Suprapubic skin (tissue), 4 donors: ENCODE data around the gene ZNF621. TPM values are rescaled to one million over a fixed set of nuclear protein-coding genes. Genes with fewer than 3 reads are reported as not detected.

Experiments
- DNase-seq, 2 donors: peaks; one replicate each; pipeline ENCODE4 v3.0.0-alpha.2; 2019; ENCODE audit warnings: low spot score in 2 of 2
- H3K27ac ChIP-seq: fragments of 200-600 bp; sonication (generic); one replicate; pipeline ENCODE4 v1.5.1; 2019
- H3K27me3 ChIP-seq: fragments of 200-600 bp; sonication (generic); one replicate; pipeline ENCODE4 v1.5.1; 2019
- H3K36me3 ChIP-seq: fragments of 200-600 bp; sonication (generic); one replicate; pipeline ENCODE4 v1.5.1; 2019
- H3K4me1 ChIP-seq: fragments of 200-600 bp; sonication (generic); one replicate; pipeline ENCODE4 v1.5.1; 2019
- H3K4me3 ChIP-seq: fragments of 200-600 bp; sonication (generic); one replicate; pipeline ENCODE4 v1.5.1; 2019; ENCODE audit warnings: mild to moderate bottlenecking
- H3K9me3 ChIP-seq: fragments of 200-600 bp; sonication (generic); one replicate; pipeline ENCODE4 v1.5.1; 2019
- EP300 ChIP-seq: sonication (generic); formaldehyde crosslinking; IDR thresholded peaks from one replicate; pipeline ENCODE4 v1.6.1; 2017; ENCODE audit warnings: antibody characterized with exemption
- POLR2A ChIP-seq, 2 donors: fragments of 450-650 bp; IDR thresholded peaks; one replicate each; pipeline ENCODE4 v1.6.1; 2017; ENCODE audit warnings: antibody characterized with exemption in 2 of 2, mild to moderate bottlenecking in 2 of 2, moderate library complexity in 2 of 2
- POLR2AphosphoS5 ChIP-seq, 3 donors: sonication (generic); formaldehyde crosslinking; IDR thresholded peaks; one replicate each; pipeline ENCODE4 v1.6.1; 2017; ENCODE audit warnings: antibody characterized with exemption in 3 of 3
- WGBS: methylation state at CpG from one replicate; pipeline ENCODE4 v1.1.5; 2018; 5-methylcytosine and 5-hydroxymethylcytosine counted together
- total RNA-seq, 4 donors: library from RNA; depleted of rRNA; stranded (reverse); fragments of >200 nt; gene quantifications; one replicate each; pipeline ENCODE4 v1.1.0, GENCODE V29; 2016
- TF ChIP-seq, protein P1 (sequence below), 2 donors: fragments of 200-600 bp in 1 of 2; fragments of 450-650 bp in 1 of 2; sonication (generic) in 1 of 2; IDR thresholded peaks; one replicate each; pipeline ENCODE4 v1.5.1; 2016 to 2019; ENCODE audit warnings: antibody characterized with exemption in 2 of 2, mild to moderate bottlenecking in 1 of 2, moderate library complexity in 1 of 2

Gene ZNF621
- total RNA-seq, 4 donors from 2014 or later = 9.5 to 29.0 (median 14.6) TPM

DNA sequence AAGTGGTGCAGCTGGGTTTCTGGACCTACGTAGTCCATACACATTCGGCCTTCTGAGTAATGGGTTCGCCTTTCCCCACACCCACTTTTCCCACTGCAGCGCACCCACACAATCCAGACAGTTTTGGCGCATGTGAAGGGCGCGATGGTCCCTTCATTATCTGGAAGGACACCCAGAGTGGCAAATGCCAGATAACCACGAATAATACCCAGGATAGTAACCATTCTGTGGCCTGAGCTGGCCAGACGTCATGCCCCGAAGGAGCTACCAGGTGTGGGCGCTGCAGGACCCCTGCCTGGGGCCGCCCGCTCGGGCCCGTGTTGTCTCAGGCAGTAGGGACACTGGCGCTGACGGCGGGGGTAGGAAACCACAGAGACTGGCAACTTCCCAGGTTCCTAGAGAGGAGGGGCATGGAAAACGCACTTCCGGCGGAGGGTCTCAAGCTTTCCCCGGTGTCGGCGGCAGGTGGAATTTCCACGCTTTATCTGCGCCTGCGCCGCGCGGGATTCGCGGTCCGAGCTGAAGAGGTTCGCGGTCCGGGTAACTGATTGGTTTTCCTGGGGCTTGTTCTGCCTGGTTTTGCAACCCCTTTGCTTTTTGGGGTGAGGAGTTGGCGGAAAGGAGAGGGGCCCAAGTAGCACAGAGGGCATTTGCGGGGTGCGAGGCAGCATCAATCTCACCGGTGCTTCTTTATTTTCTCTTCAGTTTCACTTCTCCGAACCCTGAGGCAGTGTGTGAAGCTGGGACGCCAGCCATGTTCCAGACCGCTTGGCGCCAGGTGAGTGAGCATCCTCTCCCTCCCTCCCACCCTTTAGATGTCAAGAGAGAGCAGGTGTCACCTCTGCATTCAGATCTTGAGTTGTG is 18.9 kb upstream of the ZNF621 start, which contains the start of gene ZNF620:
Gene ZNF620, plus strand, starts transcription at position 441 of the 864 bp plus-strand sequence. Its CDS starts 314 bp downstream, at position 755.
- H3K9me3 ChIP-seq = no peaks in the 10 kb centered on the region
- WGBS = 12% methylated on average over 20 of the region's 44 CpGs
- DNase-seq = peak; percentile 81 to 82
- H3K4me3 ChIP-seq = peak within 1 kb of the TSS; percentile 62
- H3K4me1 ChIP-seq = peaks cover 18% of the 10 kb centered on the region
- H3K27ac ChIP-seq = peak within 1 kb of the TSS; percentile 68
- no peaks in the 10 kb centered on the region for H3K27me3 ChIP-seq
- H3K36me3 ChIP-seq = no peaks in the 10 kb centered on the region
- TF ChIP-seq, protein P1, sequence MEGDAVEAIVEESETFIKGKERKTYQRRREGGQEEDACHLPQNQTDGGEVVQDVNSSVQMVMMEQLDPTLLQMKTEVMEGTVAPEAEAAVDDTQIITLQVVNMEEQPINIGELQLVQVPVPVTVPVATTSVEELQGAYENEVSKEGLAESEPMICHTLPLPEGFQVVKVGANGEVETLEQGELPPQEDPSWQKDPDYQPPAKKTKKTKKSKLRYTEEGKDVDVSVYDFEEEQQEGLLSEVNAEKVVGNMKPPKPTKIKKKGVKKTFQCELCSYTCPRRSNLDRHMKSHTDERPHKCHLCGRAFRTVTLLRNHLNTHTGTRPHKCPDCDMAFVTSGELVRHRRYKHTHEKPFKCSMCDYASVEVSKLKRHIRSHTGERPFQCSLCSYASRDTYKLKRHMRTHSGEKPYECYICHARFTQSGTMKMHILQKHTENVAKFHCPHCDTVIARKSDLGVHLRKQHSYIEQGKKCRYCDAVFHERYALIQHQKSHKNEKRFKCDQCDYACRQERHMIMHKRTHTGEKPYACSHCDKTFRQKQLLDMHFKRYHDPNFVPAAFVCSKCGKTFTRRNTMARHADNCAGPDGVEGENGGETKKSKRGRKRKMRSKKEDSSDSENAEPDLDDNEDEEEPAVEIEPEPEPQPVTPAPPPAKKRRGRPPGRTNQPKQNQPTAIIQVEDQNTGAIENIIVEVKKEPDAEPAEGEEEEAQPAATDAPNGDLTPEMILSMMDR (IDR thresholded peaks at IDR 0.05) = peak in 1 of 2 donors; percentile 7
- TF ChIP-seq POLR2A (IDR thresholded peaks at IDR 0.05) (peak in 1 of 2 donors; percentile 23), POLR2AphosphoS5 (IDR thresholded peaks at IDR 0.05) (no peak), EP300 (no peak)

DNA sequence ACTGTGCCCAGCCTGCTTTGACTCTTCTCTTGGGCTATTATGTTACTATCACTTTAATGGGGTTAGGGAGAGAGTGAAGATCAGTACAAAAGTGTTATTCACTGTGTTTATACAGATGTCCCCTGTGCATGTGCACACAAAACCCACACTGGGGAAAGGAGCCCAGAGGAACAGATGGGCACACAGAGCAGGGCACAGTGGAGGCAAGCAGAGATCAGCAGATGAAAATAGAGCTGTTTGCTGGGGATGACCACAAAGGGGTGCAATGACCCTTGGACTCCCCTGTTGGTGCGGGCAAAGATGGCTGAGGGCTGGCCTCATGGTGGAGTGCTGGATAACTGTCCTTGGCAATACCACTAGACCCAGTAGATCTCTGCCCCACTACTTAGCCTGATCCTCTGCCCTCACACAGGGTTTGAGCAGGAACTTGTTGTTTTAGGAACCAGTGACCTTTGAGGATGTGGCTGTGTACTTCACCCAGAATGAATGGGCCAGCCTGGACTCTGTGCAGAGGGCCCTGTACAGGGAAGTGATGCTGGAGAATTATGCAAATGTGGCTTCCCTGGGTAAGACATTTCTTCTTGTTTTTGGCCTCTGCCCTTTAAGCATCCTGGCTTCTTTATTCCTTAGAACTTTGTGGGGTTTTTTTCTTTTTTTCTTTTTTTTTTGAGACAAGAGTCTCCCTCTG is 13.6 kb upstream of the ZNF621 start:
- Histone ChIP-seq H3K27ac (no peak overlapping the region), H3K27me3 (no peaks in the 10 kb centered on the region), H3K4me3 (no peak overlapping the region), H3K36me3 (peaks cover 11% of the 10 kb centered on the region), H3K4me1 (peaks cover 7% of the 10 kb centered on the region), H3K9me3 (no peaks in the 10 kb centered on the region)
- 100% methylated on average over 1 of the region's 1 CpG for WGBS
- TF ChIP-seq POLR2AphosphoS5 (IDR thresholded peaks at IDR 0.05) (no peak), EP300 (no peak), POLR2A (IDR thresholded peaks at IDR 0.05) (no peak)
- TF ChIP-seq, protein P1 (IDR thresholded peaks at IDR 0.05) = no peak
- no peak for DNase-seq

DNA sequence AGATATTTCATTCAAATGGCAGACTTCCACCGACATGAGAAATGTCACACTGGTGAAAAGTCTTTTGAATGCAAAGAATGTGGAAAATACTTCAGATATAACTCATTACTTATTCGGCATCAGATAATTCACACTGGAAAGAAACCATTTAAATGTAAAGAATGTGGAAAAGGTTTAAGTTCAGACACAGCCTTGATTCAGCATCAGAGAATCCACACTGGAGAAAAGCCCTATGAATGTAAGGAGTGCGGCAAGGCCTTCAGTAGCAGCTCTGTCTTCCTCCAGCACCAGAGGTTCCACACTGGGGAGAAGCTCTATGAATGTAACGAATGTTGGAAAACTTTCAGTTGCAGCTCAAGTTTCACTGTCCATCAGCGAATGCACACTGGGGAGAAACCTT is 8.6 kb upstream of the ZNF621 start:
- no peaks in the 10 kb centered on the region for H3K9me3 ChIP-seq
- no peaks in the 10 kb centered on the region for H3K4me1 ChIP-seq
- no peaks in the 10 kb centered on the region for H3K27me3 ChIP-seq
- WGBS = 86% methylated on average over 5 of the region's 5 CpGs
- H3K36me3 ChIP-seq = peaks cover 11% of the 10 kb centered on the region
- TF ChIP-seq EP300 = no peak
- no peak for TF ChIP-seq POLR2AphosphoS5 (IDR thresholded peaks at IDR 0.05)
- TF ChIP-seq, protein P1 (IDR thresholded peaks at IDR 0.05) = no peak
- no peak for TF ChIP-seq POLR2A (IDR thresholded peaks at IDR 0.05)
- H3K4me3 ChIP-seq = no peak overlapping the region
- no peak overlapping the region for H3K27ac ChIP-seq
- no peak for DNase-seq

DNA sequence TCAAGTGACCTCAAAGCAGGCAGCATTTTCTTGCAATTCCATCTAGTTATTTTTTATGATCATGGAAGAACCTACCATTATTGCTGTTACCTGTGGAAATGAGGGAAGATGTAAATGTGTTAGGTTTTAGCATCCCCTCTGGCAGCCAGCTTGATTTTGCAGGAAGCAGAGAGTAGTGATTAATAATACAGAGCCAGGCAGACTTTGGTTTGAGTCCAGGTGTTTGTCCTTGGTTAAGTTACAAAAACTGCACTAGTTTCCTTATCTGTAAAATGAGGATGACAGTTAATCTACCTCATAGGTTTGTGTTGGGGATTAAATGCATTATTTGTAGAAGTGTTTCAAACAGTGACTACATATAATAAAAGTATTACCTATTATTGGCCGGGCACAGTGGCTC is 6.7 kb upstream of the ZNF621 start:
- WGBS = 94% methylated on average over 1 of the region's 1 CpG
- Histone ChIP-seq H3K36me3 (peaks cover 6% of the 10 kb centered on the region), H3K9me3 (no peaks in the 10 kb centered on the region), H3K4me1 (no peaks in the 10 kb centered on the region), H3K4me3 (no peak overlapping the region), H3K27me3 (no peaks in the 10 kb centered on the region), H3K27ac (no peak overlapping the region)
- TF ChIP-seq, protein P1 (IDR thresholded peaks at IDR 0.05) = no peak
- TF ChIP-seq POLR2A (IDR thresholded peaks at IDR 0.05) = no peak
- no peak for TF ChIP-seq EP300
- no peak for TF ChIP-seq POLR2AphosphoS5 (IDR thresholded peaks at IDR 0.05)
- DNase-seq = no peak

DNA sequence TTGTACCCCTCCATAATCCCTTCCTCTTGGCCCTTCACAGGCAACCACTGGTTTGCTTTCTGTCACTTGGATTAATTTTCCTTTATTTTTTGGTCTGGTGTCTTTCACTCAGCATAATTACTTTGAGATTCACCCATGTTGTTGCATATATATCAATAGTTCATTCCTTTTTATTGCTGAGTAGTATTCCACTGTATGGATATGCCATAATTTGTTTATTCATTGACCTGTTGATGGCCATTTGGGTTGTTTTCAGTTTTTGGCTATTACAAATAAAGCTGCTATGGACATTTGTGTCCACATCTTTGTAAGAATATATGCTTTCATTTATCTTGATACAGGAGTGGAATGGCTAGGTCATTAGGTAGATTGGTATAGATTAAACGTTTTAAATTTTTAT is 5.9 kb upstream of the ZNF621 start:
- Histone ChIP-seq H3K27ac (no peak overlapping the region), H3K4me1 (peaks cover under 1% of the 10 kb centered on the region), H3K4me3 (no peak overlapping the region), H3K36me3 (peaks cover 6% of the 10 kb centered on the region), H3K27me3 (no peaks in the 10 kb centered on the region), H3K9me3 (no peaks in the 10 kb centered on the region)
- WGBS = 94% methylated on average over 1 of the region's 1 CpG
- TF ChIP-seq POLR2A (IDR thresholded peaks at IDR 0.05) = no peak
- TF ChIP-seq EP300 = no peak
- TF ChIP-seq, protein P1 (IDR thresholded peaks at IDR 0.05) = no peak
- no peak for TF ChIP-seq POLR2AphosphoS5 (IDR thresholded peaks at IDR 0.05)
- no peak for DNase-seq
